Measurements from ENCODE around the gene ICAM5. TPM values are rescaled to one million over a fixed set of nuclear protein-coding genes. Genes with fewer than 3 reads are reported as not detected.

The ICAM5 gene
- total RNA-seq, 4 donors from 2014 or later, result 0.27 to 0.48 TPM; not detected in 2

DNA sequence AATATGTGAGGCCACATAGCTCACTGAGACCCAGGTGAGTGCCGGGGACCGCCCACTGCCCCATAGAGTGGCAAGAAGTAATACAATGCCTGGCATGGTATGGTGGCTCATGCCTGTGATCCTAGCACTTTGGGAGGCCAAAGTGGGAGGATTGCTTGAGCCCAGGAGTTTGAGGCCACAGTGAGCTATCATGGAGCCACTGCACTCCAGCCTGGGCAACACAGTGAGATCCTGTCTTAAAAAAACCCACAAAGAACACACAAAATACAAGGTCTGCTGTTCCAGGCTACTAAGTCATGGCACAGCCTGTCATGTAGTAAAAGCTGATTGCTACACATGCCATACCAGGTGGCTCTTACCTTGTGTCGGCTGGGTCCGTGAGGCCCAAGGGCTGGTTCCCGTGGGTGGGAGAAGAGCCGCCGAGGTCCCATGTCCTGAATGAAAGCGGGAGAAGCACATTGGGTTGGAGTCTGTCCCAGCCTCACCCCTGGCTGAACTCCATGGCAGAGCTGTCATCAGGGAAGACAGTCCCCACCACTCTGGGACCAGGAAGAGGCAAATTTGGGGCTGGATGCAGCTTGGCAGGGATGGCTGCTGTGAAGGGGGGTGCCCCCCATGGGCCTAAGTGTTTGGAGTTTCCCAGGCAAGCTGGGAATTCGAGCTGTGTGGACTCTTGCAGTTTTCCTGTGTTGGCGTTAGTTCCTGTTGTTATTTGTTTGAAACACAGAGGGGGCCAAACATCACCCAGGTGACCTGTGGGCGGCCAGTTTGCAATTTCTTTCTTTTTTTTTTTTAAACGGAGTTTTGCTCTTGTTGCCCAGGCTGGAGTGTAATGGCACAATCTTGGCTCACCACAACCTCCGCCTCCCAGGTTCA is 29.3 kb downstream of the ICAM5 start:
- Histone ChIP-seq H3K27ac (no peak overlapping the region), H3K9me3 (no peaks in the 10 kb centered on the region), H3K4me1 (peaks cover 9 to 31% (median 30%) of the 10 kb centered on the region in 4 donors), H3K36me3 (peaks cover 0 to 24% (median 0%) of the 10 kb centered on the region in 4 donors), H3K27me3 (no peaks in the 10 kb centered on the region), H3K4me3 (no peak overlapping the region)
- WGBS, 2 donors (ENCODE audit: low coverage in 1 of 2), result 90 to 91% methylated on average over 2 to 13 of the region's 13 CpGs
- DNase-seq, result no peak
- intact Hi-C loops (cut with DNase I; ENCODE audit: low total_unique reads) (no loop called here), in situ Hi-C loops (cut with MboI; ENCODE audit: low pct_ligation_motif_present in 1 of 4, low pct_unique_long_range_greater_than_20kb in 1 of 4, low sequenced_read_pairs in 3 of 4) (no loop called here)
- TF ChIP-seq POLR2AphosphoS5 (IDR thresholded peaks at IDR 0.05), result no peak
- TF ChIP-seq, protein P1, sequence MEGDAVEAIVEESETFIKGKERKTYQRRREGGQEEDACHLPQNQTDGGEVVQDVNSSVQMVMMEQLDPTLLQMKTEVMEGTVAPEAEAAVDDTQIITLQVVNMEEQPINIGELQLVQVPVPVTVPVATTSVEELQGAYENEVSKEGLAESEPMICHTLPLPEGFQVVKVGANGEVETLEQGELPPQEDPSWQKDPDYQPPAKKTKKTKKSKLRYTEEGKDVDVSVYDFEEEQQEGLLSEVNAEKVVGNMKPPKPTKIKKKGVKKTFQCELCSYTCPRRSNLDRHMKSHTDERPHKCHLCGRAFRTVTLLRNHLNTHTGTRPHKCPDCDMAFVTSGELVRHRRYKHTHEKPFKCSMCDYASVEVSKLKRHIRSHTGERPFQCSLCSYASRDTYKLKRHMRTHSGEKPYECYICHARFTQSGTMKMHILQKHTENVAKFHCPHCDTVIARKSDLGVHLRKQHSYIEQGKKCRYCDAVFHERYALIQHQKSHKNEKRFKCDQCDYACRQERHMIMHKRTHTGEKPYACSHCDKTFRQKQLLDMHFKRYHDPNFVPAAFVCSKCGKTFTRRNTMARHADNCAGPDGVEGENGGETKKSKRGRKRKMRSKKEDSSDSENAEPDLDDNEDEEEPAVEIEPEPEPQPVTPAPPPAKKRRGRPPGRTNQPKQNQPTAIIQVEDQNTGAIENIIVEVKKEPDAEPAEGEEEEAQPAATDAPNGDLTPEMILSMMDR (IDR thresholded peaks at IDR 0.05), result no peak
- no peak for TF ChIP-seq EP300 (IDR thresholded peaks at IDR 0.05; ENCODE audit: low read depth)
- no peak for TF ChIP-seq POLR2A (IDR thresholded peaks at IDR 0.05)

DNA sequence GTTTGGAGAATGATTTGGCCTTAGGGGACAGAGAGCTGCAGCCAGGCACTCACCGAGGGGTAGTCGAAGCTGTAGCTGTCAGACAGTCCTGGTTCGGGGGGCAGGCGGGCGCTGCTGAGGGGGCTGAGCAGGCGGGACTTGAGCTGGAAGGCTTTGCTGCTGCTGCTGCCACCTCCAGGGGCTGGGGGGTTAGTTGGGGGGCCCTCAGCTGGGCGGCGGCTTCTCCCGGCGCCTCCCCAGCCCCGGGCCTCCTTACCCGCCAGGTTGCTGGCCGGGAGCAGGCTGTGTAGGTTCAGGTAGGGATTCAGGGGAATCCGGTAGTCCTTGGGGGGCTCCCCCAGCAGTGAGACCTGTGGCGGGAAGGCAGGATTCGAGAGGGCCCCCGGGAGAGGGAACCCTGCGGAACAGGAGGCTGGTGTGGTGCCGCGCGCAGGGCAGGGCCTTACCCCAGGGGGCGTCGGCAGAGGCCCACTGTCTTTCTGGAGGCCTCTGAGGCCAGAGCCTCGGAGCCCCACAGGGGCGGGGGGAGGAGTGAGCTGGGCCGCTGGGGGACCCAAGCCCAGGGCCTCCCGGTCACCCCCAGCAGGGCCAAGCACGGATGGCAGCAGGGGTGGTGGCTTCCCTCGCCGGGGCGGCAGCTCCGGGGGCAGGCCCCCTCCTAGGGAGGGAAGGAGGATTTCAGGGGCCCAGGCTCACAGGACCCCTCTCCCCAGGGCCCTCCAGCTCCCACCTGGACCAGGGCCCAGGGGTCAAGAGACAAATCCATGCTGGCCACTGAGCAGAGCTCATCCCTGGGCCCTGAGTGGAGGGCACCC is 31.1 kb downstream of the ICAM5 start:
- Histone ChIP-seq H3K27me3 (no peaks in the 10 kb centered on the region), H3K4me3 (no peak overlapping the region), H3K36me3 (peaks cover 0 to 35% (median 6%) of the 10 kb centered on the region in 4 donors), H3K9me3 (no peaks in the 10 kb centered on the region), H3K4me1 (peaks cover 9 to 22% (median 21%) of the 10 kb centered on the region in 4 donors), H3K27ac (peak overlapping the region; percentile 76 to 79 (median 77))
- 93% methylated on average over 23 of the region's 32 CpGs; no CpG with 5 or more reads in 1 of the 2 donors for WGBS, 2 donors (ENCODE audit: low coverage in 1 of 2)
- intact Hi-C loops (cut with DNase I; ENCODE audit: low total_unique reads), result no loop called here
- TF ChIP-seq EP300 (IDR thresholded peaks at IDR 0.05; ENCODE audit: low read depth) (no peak), POLR2A (IDR thresholded peaks at IDR 0.05) (no peak), POLR2AphosphoS5 (IDR thresholded peaks at IDR 0.05) (no peak)
- TF ChIP-seq, protein P1 (IDR thresholded peaks at IDR 0.05), result no peak
- DNase-seq, result no peak
- in situ Hi-C loops (cut with MboI; ENCODE audit: low pct_ligation_motif_present in 1 of 4, low pct_unique_long_range_greater_than_20kb in 1 of 4, low sequenced_read_pairs in 3 of 4), result no loop called here

DNA sequence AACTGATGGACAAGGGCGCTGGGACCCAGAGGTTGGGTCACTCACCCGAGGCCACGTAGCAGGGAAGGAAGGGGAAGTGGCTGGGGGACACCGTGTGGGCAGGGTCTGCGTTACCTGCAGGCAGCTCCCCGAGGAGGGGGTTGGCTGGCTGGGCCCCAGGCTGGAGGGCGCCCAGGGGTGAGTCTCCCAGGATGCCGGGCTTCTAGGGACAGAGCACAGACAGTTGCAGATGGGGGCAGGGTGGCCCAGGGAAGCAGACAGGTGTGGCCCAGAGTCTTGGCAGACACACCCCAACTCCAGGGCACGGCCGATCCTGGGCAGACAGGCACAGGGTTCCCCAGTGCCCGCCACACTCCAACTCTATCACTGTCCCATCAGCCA is 31.7 kb downstream of the ICAM5 start:
- intact Hi-C loops (cut with DNase I; ENCODE audit: low total_unique reads), result no loop called here
- no peak overlapping the region for H3K4me3 ChIP-seq
- in situ Hi-C loops (cut with MboI; ENCODE audit: low pct_ligation_motif_present in 1 of 4, low pct_unique_long_range_greater_than_20kb in 1 of 4, low sequenced_read_pairs in 3 of 4), result no loop called here
- no peaks in the 10 kb centered on the region for H3K9me3 ChIP-seq
- WGBS, 2 donors (ENCODE audit: low coverage in 1 of 2), result 65% methylated on average over 11 of the region's 11 CpGs; no CpG with 5 or more reads in 1 of the 2 donors
- DNase-seq, result peak; percentile 81
- peaks cover 9 to 18% (median 16%) of the 10 kb centered on the region in 4 donors for H3K4me1 ChIP-seq
- H3K27ac ChIP-seq, result peak overlapping the region; percentile 76 to 79 (median 77)
- H3K27me3 ChIP-seq, result no peaks in the 10 kb centered on the region
- H3K36me3 ChIP-seq, result peaks cover 0 to 41% (median 8%) of the 10 kb centered on the region in 4 donors
- TF ChIP-seq POLR2A (IDR thresholded peaks at IDR 0.05) (no peak), EP300 (IDR thresholded peaks at IDR 0.05; ENCODE audit: low read depth) (no peak), POLR2AphosphoS5 (IDR thresholded peaks at IDR 0.05) (no peak)
- TF ChIP-seq, protein P1 (IDR thresholded peaks at IDR 0.05), result no peak
